NCI-H2081 (cell line): ENCODE data around the gene CNOT6.

Experiments used
- DNase-seq, 2 experiments: peaks; one replicate each; lab custom pipeline; 2025; lab: John Stamatoyannopoulos, UW

CNOT6 gene

DNA sequence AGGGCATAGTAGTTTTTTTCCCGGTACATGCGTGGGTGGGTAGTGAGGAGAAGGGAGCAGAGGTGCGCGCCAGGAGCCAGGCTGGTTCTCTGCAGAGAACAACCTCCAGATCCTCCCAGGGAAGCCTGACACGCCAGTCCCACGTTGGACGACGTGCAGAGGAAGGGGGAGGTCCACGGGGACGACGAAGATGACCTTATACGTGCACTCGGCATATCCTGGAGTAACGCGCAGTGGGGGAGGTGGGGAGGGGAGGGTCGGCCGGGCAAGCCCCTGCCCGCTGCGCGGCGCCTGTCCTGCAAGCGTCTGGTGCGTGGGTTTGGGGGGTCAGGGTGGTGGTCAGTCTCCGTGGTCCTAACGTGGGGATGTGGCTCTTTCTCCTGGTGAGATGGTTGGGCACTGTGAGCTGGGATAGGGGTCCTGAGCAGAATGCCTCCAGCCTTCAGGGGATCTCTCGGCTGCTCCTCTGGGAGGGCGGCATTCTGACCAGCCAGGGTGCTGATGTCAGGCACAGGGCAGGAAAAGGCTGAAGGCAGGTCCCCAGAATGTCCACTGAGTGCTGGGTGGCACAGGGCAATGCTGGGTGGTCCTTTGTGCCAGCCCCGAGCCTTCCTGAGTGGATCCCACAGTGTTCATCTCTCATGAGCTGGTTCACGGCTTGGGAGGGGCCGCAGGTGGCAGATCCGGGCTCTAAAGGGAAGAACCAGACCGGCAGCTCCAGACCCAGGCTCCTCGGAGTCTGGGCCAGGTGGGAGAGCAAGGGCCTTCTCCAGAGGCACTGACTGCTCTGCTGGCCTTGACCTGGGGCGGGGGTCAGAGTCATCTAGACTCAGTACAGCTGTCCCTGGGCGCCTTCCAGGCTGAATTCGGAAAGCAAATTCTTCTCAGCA is 107.7 kb downstream of the CNOT6 start:
- no peak for DNase-seq

DNA sequence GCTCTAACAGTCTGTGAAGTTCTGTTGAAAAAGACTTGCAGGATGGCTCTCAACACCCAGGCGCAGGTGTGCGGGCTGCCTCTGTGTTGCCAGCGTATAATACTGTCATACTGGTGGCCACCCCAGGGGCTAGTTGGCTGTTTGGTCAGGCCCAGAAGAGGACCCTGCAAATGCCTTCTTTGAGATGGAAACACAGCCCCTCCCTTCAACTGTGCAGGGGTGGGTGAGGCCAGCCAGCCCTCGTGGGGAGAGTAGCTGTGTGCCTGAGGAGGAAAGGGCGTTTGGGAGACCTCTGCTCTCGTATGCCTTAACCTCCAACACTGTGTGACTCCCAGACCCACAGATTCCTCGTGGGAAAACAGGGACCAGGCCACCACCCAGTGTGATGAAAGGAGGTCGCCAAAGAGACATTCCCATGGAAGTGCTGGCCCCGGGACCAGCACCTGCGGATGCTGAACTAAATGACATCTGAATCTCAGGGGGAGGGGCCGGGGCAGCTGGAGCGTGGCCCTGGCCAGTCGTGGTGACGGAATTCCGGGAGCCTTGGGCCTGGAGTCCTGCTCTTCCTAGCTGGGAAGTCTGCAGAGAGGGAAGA is 108.4 kb downstream of the CNOT6 start:
- no peak for DNase-seq

DNA sequence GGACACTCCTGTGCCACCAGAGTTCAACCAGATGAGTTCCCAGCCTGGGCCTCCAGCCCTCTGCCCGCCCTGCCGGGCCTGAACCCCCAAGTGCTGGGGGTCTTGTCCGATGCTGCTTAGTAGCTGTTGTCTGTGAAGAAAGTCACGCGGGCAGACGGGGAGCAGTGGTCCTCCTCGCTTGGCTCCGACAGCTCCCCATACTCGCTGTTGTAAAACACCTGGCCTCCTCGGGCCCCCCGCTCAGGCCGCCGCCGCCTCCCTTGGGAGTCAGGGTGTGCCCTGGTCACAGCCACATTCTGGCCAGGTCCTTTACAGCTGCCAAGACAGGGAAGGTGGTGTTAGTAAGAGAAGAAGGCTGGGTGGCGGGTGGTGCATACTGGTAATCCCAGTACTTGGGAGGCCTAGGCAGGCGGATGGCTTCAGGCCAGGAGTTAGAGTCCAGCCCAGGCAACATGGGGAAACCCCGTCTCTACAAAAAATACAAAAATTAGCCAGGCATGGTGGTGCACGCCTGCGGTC is 109.0 kb downstream of the CNOT6 start:
- no peak for DNase-seq

DNA sequence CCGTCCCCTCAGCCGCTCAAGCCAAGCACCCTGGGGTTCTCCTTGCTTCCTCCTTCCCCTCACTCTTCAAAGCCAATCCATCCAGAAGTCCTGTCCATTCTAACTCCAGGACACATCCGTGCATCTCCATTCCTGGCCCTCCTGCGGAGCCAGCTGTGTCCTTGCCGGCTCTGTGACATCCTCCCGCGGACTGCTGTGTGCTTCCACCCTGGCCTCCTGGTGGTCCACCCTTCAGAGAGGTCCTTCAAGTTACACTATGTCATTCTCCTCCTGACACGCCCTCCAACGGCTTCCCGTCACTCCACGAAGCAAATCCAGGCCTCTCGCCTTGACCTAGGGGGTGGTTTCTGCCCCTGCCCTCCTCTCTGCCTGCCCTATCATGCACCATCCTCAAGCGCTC is 110.1 kb downstream of the CNOT6 start:
- no peak for DNase-seq

DNA sequence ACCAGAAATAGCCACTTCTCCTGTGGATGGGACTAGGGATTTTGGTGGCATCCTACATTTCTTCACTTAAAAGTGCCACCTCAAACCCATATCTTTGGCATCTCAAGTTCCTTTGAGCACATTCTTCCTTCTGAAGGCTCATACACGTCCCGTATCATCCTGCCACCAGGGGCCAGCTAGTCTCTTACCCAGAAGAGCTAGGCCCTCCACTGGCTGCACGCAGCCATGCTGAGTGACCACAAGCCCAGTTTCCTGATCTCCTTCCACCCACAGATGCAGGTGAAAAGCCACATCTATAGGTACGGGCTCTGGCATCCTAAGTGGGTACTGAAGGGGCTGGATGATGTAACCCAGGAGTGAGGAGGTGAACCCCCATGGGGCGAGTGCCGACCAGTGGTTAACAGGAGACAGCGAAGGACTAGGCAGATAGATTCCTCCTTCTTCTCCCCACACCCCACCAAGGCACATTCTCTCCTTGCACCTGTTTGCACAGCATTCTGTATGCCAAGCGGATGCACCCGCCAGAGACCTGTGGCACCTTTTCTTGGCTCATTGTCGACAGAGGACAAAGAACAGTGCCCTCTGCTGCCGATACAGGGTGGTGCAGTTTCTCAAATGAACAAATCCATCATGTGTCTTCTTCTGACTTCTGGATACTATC is 111.5 kb downstream of the CNOT6 start:
- peak; percentile 42 to 55 for DNase-seq

DNA sequence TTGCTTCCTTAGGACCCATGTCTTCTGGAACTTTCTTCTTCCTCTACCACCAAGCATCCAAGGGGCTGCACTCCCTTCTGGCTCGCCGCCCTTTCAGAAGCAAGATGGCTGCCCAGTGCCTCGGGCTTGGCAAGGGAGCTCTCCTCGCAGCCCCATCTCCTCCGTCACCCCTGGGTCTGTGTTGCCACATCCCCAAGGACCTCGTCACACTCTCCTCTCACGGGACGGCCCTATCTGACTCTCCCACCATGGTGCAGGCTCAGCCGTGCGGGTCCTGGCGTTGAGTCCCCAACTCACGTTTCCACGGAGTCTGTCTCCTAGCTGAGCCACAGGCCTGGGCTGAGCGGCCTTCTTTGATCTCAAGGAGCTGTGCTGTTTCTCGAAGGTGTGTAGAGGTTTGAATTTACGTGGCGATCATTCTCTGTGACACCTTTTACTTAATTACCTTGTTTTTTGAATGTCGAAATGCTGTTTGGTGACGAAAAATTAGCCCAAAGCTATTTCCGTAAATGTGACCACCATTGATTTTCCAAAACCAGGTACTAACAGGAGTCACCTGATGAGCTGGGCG is 112.1 kb downstream of the CNOT6 start:
- DNase-seq = no peak

DNA sequence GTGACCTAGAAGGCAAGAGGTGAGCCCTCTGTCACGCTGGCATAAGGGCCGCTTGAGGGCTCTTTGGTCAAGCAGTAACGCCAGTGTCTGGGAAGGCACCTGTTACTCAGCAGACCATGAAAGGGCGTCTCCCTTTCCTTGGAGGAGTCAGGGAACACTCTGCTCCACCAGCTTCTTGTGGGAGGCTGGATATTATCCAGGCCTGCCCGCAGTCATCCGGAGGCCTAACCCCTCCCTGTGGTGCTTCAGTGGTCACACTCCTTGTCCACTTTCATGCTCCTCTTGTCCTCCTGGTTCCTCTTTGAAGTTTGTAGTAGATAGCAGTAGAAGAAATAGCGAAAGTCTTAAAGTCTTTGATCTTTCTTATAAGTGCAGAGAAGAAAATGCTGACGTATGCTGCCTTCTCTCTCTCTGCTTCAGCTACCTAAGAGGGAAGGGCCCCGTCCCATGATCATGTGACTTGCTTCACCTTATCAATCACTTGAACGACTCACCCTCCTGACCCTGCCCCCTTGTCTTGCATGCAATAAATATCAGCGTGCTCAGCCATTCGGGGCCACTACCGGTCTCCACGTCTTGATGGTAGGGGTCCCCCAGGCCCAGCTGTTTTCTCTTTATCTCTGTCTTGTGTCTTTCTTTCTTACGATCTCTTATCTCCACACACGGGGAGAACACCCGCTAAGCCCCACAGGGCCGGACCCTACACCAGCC is 113.8 kb downstream of the CNOT6 start:
- DNase-seq = no peak

DNA sequence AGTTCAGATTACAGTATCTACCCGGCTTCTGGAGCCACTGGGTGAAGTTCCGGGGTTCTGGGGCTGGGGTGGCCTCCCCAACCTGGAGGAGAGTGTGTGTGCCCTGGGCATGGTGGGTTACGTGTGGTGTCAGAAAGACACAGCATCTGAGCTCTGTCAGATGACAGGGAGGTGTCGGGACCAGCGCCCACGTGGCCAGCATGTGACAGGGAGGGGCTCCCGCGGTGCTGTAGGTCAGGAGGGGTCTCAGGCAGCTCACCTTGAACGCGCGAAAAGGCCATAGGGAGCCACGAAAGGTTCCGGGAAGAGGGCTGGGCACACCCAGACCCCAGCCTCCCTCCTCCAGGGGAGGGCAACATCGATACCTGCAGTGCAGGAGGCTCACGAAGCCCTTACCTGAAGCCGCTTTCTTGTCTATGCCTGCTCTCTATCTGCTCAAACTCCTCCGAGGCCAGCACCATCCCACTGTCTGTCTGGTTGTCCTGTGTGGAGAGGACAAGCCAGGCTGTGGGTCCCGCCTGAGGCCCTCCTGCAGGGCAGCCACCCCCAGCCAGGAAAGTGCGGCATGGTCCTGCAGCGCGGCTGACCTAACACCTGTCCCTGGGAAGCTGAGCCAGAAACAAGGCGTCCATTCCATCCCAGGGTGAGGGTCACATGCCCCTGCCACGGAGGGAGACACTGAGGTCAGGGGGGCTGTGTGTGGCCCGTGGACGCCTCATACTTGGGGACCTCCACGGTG is 114.6 kb downstream of the CNOT6 start:
- no peak for DNase-seq

DNA sequence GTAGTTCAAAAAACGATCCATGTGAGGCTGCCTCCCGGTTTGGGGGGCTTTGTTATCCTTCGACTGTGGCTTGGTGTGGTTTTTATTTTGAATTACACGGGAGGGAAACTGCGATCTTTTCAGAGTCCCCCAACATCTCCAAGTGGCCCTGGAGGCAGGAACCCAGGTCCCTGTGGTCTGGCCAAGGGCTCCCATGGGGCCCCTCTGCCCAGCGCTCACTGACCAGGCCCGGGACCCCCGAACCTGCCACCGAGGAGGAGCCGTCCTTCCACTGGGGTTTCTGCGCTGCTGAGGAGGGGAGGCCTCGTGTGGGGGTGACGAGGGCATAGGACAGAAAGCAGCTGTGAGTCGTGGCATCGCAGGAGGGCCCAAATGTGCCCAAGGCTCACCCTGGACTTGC is 115.2 kb downstream of the CNOT6 start:
- DNase-seq = no peak

DNA sequence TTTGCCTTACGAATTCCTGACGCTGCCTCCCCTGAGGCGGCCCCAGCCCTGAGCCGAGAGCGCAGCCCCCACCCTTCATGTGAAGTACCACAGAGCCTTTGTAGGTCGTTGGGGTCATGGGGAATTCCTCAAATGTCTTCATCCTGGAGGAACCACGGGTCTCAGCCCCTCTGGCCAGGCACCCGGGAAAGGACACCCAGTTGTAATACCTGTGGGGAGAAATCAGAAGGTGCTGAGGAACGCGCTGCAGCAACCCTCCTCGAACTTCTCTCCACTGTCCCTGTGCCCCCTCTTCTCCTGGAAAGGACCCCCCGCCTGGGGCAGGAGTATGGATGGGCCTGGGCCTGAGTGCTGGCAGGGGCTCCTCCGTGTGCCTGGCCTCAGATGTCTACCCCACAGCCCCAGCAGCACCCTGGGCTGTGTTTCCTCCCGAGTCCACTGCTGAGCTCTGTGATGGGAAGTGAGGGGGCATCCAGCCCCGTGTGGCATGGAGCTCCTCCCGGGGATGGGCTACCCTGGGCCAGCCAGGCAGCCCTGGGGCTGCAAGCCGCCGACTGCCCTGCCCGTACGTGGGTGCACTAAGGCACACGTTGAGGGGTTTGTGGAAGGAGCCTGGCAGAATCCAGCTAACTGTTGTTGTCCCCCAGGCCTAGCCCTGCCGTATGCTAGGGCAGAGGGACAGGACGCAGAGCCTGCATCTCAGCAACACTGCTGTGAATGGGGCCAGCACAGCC is 115.8 kb downstream of the CNOT6 start:
- DNase-seq = no peak

DNA sequence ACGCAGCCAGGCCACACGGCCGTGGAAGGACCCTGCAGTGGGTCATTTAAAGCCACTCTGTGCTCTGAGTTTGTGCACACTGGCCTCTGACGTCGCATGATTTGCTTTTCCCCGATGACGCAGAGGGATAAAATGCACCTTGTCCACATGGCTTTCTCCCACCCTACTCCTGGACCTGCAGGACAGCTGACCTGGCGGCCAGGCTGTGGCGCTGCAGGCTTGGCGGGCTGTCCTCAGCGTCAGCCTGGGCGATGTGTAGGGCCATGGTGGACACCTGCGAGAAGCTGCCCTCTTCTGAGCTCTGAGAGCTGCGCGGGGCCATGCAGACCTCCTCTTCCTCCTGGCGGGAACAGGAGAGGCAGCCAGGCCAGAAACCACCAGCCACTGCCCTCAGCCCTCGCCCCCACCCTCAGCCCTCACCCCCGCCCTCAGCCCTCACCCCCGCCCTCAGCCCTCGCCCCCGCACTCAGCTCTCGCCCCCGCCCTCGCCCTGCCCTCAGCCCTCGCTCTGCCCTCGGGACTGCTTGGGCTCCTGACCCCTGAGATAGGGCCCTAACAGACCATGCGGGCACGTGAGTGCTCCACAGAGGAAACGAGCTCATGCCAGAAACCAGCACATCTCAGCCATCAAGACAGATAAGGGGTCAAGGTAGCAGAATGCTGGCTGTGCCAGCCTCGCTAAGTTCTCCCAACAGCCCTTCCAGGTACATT is 117.1 kb downstream of the CNOT6 start:
- peak in 1 of 2 experiments; percentile 4 for DNase-seq

DNA sequence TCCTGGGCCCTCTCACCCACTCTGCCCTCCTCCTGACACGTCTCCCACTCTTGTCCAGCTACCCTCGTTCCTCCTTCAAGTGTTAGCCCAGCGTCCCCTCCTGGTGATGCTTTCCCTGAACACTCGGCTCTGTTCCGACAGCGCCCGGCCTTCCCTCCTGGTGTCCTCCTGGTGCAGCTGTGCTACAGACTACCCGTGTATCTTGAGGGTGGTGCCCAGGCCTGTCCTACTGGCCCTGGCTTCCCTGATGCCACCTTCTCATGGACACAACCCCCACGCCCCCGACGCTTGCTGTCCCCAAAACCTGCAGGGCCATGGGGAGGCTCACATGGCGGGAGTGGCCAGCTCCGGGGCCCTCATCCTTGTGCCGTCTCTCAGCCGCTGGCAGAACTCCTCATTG is 118.5 kb downstream of the CNOT6 start:
- DNase-seq = no peak

DNA sequence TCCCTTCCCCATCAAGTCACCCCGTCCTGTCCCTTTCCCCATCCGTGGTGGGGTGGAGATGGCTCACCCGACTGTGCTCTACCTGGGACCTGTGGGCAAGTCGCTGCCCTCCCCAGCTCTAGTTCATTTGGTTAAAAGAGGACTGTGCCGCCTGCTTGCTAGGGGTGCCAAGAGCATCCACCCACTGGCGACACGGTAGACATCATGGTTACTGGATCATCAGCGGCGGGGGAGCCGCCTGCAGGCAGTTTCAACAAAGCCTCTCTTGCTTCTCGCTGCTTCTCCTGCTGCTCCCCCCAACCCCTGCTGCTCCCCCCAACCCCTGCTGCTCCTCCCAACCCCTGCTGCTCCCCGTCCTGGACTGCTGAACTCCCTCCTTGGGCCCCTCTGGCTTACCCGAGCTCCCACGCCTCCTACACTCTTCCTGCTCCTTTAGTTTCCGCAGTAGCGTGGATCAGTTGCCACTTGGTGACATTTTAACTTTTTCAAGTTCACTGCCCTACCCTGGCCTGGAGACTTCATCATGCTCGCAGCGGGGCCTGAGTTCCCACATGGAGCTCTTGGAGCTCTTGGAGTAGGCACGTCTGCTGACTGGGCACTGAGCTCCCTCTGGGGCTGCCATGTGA is 119.1 kb downstream of the CNOT6 start:
- no peak for DNase-seq

DNA sequence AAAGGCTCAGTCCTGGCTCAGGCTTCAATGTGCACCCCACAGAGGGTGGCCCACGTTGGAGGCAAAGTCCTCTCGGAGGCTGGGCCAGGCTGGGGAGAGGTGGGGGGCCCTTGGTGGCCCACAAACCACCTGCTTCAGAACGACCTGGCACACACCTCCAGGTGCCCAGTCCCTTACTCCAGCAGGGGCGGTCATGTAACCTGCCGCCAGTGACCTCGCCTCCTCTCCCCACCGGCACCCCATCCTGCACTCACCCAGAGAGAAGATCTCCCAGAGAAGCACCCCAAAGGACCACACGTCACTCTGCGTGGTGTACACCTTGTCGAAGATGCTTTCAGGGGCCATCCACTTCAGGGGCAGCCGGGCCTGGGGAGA is 119.6 kb downstream of the CNOT6 start:
- DNase-seq = no peak

DNA sequence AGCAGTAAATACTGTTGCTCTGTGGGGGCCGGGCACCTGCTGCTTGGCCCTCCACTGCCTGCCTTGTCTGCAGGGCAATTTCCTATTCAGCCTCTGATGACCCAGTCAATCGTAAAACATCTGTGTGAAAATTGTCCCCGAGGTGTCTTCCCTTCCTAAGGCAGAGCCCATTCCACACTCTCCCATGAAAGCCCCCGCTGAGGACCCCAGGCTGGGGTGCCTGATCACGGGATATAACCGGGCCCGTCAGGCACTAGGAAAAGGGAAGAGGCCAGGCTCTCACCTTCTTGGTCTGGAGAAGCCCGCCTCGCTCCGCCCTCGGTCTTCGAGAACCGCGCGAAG is 124.3 kb downstream of the CNOT6 start:
- DNase-seq = no peak

DNA sequence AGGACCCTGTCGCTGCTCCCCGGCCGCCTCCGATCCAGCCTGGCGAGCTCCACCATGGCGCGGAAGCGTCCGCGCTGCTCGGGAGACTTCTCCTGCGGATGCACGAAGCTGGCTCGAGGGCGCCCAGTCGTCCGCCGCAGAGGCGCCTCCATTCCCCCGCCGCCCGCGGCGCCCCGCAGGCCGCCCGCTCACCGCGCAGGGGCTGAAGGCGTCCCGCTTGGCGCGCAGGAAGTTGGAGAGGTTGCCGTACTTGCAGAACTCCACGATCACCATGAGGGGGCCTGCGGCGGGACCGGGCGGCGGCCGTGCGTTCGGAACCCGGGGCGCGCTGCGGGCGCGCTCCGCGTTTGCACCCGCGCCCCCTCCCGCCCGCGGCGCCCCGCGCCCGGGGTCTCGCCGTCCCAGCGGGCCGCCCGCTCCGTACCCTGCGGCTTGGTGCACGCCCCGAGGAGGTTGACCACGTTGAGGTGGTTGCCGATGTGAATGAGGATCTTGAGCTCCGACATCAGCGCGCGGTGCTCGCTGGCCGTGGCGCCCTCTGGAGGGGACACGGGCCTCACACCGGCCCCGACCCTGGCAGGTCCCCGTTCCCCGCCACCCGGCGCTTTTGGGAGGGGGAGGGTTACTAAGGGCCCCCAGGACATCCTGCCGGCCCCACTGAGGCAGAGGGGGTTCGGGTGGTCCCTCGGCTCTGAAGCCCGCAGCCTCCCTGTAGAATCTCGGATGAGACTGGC is 124.8 kb downstream of the CNOT6 start:
- peak in 1 of 2 experiments; percentile 39 for DNase-seq

DNA sequence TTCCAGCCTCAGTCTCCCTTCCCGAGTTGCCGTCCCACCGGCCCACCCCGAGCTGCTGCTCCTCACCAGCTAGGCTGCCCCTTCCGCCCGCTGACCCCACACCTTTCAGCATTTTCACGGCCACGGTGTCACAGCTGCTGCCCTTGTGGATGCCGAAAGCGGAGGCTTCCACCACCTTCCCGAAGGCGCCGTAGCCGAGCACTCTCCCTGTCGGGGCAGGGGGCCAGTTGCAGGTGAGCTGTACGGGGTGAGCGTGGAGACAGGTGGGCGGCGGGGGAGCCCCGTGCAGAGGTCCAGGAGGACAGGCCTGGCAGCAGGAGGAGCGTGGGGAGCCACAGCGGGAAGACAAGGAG is 125.4 kb downstream of the CNOT6 start:
- no peak for DNase-seq

DNA sequence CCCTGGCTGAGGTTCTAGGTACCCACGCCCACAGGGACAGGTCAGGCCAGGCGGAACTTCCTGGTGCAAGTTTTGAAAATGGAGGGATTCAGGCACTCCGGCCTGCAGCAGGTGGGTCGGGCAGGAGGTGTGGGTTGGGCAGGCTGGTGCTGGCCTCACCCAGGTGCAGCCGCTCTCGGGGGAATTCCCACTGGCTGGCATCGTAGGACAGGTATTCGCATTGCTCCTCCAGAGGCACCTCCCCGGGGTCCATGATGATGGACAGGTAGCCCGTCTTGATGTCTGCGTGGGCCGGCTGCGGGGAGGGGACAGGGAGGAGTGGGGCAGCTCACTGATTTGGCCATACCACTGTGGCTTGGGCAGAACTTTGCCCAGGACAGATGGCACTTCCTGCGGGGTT is 125.8 kb downstream of the CNOT6 start:
- no peak for DNase-seq

DNA sequence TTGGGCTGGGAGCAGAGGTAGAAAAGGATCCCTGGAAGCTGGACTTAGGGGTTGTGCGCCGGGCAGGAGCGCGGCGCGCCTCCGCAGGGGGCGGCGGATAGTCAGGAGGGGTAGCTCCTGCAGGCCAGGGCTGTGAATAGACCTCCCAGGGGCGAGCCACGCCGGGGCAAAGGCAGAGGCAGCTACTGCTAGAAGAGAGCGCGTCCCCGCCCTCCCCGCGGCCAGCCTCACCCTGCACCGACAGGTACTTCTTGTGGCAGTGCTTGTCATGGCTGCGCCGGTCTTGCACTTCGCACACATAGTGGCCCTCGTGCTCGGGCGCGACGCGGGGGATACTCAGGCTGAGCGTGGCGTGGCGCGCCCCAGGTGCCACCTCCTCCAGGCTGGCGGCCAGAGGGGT is 127.1 kb downstream of the CNOT6 start:
- no peak for DNase-seq
